Mammary epithelial cell (primary cell): ENCODE data around the gene ENTHD1.

Experiments
- CTCF ChIP-seq, 2 donors: IDR thresholded peaks in 1 of 2; conservative IDR thresholded peaks in 1 of 2; 2 replicates each; pipeline ENCODE4 v1.5.1; 2011 to 2012; ENCODE audit warnings: inconsistent platforms in 2 of 2, low read length in 2 of 2, mild to moderate bottlenecking in 2 of 2, control low read depth in 1 of 2, low read depth in 1 of 2; ENCODE audit not compliant: insufficient read depth in 1 of 2; ENCODE audit errors: extremely low read depth in 1 of 2
- EZH2 ChIP-seq: IDR thresholded peaks from 2 replicates; pipeline ENCODE4 v1.6.1; 2012; ENCODE audit warnings: low read length, inconsistent platforms, borderline replicate concordance

- no peak for TF ChIP-seq CTCF (conservative IDR thresholded peaks at IDR 0.05 in 1 of 2, IDR thresholded peaks at IDR 0.05 in 1 of 2; ENCODE audit: extremely low read depth in 1 of 2, insufficient read depth in 1 of 2, low read depth in 1 of 2, low read length in 2 of 2)
- no peak for TF ChIP-seq EZH2
Observed at GRCh38 chr22:39931251-39931650, 37.7 kb upstream of the ENTHD1 start.
